ENCODE results near the gene KMT2C.

Gene KMT2C

GRCh38 chr7:152136686-152137085 is 299.1 kb downstream of the KMT2C start:
- DNase-seq: peak; percentile 51

- DNase-seq: no peak
Measured at GRCh38 chr7:152133804-152134203, 302.0 kb downstream of the KMT2C start.

- no peak for DNase-seq
Measured at GRCh38 chr7:152132812-152133211, 303.0 kb downstream of the KMT2C start.

- no peak for DNase-seq
Measured at GRCh38 chr7:152131981-152132494, 303.8 kb downstream of the KMT2C start.

GRCh38 chr7:152130658-152131590 is 304.9 kb downstream of the KMT2C start:
- no peak for DNase-seq

GRCh38 chr7:152129682-152130081 is 306.1 kb downstream of the KMT2C start:
- no peak for DNase-seq

GRCh38 chr7:152128741-152129461 is 306.9 kb downstream of the KMT2C start:
- DNase-seq: no peak

GRCh38 chr7:152128252-152128651 is 307.6 kb downstream of the KMT2C start:
- no peak for DNase-seq

GRCh38 chr7:152127229-152127628 is 308.6 kb downstream of the KMT2C start:
- DNase-seq: no peak

- DNase-seq: no peak
Measured at GRCh38 chr7:152126741-152127140, 309.1 kb downstream of the KMT2C start.

- DNase-seq: no peak
Measured at GRCh38 chr7:152122540-152122939, 313.3 kb downstream of the KMT2C start.

GRCh38 chr7:152121432-152121831 is 314.4 kb downstream of the KMT2C start:
- DNase-seq: no peak

- no peak for DNase-seq
Measured at GRCh38 chr7:152120776-152121175, 315.0 kb downstream of the KMT2C start.

GRCh38 chr7:152120210-152120609 is 315.6 kb downstream of the KMT2C start:
- no peak for DNase-seq

GRCh38 chr7:152117356-152117755 is 318.4 kb downstream of the KMT2C start:
- DNase-seq: no peak

- no peak for DNase-seq
Measured at GRCh38 chr7:152115021-152115718, 320.6 kb downstream of the KMT2C start.

GRCh38 chr7:152112829-152113228 is 323.0 kb downstream of the KMT2C start:
- DNase-seq: no peak

GRCh38 chr7:152108359-152108758 is 327.4 kb downstream of the KMT2C start:
- DNase-seq: no peak

- DNase-seq: no peak
Measured at GRCh38 chr7:152107945-152108344, 327.9 kb downstream of the KMT2C start.

GRCh38 chr7:152106990-152107389 is 328.8 kb downstream of the KMT2C start:
- DNase-seq: no peak

GRCh38 chr7:152105205-152105604 is 330.6 kb downstream of the KMT2C start:
- DNase-seq: no peak

- no peak for DNase-seq
Measured at GRCh38 chr7:152103691-152104090, 332.1 kb downstream of the KMT2C start.

- no peak for DNase-seq
Measured at GRCh38 chr7:152103066-152103465, 332.7 kb downstream of the KMT2C start.
